Activated T-helper 1 cell treated with Interleukin-2 at 50 U/mL for 16 hours (primary cell): ENCODE data around the gene CDH2.

Source experiments
- DNase-seq: peaks from one replicate; pipeline ENCODE4 v3.0.0-alpha.2; 2020; ENCODE audit warnings: low read depth

CDH2 gene

DNA sequence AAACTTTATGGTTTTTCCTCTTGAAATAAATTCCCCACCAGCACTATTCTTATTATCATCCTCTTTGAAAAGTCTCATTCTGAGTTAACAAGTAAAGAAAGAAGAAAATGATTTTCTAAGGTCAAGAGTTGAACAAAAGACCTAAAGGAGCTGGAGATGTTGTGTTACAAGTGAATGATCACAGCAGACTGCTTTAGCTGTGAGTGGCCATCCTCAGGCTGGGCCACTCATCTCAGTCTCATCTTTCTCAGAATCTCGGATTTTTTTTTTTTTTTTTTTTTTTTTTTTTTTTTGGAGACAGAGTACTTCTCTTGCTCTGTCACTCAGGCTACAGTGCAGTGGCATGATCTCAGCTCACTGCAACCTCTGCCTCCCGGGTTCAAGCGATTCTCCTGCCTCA is 133.3 kb downstream of the CDH2 start:
- DNase-seq, result no peak

DNA sequence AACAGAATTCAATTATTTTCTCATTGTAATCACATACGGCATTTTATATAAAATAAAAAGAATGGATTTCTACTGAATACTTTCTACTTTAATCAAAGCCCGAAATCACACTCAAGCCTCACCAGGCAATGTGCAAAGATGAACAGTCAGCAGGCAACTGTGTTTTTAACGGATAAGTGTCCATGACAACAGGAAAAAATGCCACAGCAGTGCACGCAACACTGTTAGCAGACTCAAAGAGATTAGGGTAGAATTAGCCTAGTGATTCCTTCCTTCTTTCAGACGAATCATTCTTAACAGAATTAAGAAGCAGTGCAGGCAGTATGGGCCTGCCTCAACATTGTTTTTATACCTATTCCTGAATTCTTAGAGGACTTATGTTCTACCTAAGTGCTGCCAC is 135.6 kb downstream of the CDH2 start:
- DNase-seq, result no peak

DNA sequence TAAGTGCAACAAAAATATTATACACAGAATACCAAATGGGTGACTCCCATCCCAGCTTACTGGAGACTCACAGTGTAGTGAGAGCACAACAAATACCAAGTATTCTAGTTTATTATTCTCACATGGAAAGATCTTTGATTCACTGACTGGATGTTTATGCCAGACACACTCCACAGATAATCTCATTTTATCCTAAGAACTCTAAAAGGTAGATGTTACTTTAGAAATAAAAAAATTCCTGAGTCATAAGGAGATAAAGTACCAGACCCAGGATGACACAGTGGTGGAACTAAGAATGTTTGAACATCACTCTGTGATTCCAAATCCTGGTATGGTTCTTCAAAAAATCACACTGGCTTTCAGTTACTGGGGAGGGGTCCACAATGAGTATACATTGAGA is 136.2 kb downstream of the CDH2 start:
- no peak for DNase-seq

DNA sequence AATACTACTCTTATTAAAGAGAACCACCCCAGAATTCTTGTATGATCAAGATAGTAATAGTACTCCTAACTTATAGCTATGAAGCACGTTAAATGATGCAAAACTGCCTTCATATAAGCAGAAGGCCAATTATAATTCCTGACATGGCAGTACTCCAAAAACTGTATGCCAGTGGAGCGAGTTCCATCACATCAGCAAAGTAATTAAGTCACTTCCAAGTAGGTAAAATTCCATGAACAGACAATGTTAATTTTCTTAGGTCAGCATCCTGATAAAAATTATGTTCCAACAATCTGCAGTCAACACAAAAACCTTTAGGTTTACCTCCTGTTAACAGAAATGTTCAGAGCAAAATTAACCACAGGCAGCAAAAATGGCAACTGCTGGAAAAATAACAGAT is 136.7 kb downstream of the CDH2 start:
- no peak for DNase-seq

DNA sequence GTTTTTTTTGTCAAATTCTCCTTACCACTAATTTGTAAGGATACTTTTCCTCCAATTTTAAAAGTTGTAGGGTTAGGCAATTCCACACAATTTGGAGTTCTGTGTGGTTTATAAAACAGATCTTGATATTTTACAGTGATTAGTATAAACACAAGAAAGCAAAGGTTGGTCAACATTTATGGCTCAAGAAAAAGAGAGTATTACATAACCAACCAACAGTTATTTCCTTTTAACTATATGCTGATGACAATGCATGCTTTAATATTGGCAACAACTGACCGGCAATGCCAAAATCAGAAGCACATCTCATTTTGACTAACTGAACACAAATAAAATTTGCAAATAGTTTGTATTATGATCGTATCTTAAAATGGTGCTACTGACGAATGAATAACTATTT is 137.2 kb downstream of the CDH2 start:
- DNase-seq, result no peak

DNA sequence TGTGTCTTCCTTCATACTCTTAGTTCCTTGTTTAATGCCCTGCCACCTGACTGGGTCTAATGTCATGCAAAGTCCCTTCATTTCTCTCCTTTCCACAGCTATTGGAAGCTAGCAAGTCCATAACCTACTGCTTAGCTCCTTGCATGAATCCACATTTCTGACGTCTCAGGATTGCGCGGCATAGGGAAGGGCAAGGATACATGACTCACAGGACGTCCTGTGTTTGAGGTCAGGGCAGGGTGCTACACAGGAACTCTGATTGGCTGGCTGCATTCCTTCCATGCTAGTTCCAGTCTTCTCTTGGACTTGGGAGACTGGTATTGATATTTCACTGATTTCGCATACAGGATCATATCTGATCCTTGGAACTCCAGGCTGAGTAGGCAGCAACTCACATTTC is 137.9 kb downstream of the CDH2 start:
- DNase-seq, result no peak

DNA sequence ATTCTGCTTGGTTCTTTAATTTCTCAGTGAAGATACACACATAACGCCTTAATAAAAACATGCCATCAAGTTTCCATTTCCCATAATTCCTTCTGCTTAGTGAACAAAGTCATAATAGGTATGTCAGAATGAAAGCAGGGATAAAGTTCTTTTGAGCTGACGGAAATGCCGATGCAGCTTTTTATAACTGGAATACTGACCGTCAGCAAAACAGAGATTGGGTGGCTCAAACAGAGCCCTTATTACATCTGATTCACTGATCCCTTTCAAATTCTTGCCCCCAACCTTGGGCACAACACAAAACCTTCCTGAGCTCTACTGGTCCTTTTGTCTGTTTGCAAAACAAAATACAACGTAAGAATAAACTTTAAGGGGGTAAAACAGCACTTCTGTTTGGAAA is 140.4 kb downstream of the CDH2 start:
- DNase-seq, result no peak

DNA sequence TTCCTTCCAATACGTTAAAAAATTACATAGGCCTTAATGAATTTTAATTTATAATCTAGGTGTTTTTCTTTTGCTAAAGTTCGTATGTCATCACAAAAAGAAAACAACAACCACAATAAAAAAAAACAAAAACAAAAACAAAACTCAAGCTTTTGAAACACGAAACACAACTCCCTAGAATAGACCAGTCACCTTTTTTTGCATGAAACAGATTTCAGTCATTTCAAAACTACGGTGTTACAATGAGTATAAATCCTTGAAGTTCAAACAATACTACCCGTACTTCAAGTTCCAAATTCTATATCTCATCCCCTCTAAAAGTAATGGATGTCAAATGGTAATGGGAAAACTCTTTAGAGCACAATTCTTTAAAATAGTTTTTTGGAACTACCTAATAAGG is 142.4 kb downstream of the CDH2 start:
- no peak for DNase-seq

DNA sequence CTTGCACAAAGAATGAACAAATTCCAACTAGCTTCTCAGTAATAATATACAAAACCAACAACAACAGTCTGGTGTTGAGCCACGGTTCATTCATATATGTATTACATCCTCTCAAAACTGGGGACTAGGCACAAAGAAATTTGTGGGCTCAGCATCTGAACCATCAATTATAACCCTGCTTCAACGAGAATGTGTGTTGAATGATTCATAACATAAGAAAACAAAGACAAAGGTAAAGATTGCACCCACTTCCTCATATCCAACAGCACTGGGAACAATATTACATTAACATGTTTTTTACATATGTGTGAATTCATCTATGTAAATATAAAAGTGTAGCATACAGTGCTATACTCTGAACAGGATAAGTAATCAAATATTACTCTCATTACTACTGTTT is 144.8 kb downstream of the CDH2 start:
- no peak for DNase-seq

DNA sequence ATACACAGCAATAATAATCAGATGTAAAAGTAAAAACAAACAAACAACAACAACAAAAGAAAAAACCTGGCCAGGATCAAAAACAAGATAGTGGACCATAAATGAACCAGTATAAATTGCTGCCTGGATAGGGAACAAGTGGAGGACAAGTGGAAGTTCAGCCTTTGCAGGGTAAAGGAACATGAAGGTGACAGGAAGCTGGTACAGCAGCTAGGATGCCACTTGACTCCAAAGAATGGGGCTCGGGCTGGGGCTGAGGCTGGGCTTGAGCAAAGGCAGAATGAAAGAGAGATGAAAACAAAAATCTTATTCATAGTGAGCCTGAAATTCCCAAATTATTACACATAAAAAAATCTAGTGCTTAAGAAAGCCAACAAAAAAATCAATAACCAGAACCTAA is 146.5 kb downstream of the CDH2 start:
- DNase-seq, result no peak

DNA sequence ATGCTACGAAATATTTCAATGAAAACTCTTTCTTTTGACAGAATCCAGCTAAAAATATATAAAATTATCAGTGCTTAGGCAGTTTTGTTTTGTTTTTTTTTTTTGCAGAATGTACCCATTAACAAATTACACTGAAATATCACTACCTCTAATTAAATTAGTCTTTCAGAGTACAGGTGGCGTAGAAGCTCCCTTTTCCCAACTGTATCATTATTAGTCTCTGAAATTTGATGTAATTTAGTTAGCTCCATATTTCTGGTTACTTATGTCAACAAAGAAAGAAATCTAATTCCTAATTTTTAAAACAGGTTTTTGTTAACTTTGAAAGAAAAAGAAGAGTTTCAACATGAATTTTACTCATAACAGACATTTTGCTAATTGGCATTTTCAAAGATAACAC is 149.2 kb downstream of the CDH2 start:
- DNase-seq, result no peak

DNA sequence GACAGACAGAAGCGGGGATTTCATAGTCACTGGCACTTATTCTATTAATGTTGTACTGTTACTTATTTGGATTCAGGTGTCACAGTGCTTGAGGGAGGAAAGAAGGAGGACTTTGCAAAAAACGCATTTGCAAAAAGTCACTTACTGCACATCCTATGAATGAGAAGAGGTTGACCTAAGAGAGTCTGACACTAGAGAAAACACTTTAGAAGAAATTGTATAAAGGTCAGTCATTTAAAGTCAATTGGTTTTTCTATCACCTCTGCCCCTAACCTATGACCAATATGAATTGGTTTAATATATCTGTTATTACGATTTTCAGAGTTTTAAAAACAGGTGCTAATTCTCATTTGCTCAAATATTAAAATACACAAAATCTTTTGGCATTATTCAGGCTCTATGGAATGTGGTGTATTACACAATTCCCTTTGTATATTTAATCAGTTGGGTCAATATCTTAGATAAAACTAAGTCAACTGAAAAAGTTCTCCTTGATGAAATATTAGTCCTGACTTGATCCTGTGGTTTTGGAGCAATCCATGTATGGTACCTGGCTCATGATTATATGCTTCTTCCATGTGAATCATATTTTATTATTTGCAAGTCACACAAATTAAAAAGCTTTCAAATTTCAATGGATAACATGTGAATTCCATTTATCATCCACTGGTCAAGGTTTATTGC is 157.4 kb downstream of the CDH2 start:
- no peak for DNase-seq

DNA sequence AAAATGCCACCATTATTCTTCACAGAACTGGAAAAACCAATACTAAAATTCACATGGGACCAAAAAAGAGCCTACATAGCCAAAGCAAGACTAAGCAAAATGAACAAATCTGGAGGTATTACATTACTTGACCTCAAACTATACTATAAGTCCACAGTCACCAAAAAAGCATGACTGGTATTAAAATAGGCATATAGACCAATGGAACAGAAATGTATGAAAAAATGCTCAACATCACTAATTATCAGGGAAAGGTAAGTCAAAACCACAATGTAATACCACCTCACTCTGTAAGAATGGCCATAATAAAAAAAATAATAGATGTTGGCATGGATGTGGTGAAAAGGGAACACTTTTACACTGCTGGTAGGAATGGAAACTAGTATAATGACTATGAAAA is 158.6 kb downstream of the CDH2 start:
- DNase-seq, result no peak

DNA sequence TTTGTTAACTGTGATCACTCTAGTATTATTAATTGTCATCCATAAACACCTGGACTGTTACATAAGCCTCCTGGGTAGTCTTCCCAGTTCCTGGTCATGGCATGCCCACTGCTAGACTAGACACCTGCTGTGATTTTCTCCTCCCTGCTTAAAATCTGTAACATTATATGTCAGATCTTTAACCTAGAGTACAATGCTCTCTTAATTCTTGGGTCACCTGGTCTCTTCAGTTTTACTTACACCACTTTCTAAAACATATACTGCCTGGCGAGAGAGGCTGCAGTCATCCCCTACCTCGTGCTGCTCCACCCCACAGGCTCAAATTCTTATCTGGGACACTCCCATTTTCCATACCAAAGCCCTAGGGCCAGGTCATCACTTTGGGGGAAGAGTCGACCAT is 161.3 kb downstream of the CDH2 start:
- DNase-seq, result no peak

DNA sequence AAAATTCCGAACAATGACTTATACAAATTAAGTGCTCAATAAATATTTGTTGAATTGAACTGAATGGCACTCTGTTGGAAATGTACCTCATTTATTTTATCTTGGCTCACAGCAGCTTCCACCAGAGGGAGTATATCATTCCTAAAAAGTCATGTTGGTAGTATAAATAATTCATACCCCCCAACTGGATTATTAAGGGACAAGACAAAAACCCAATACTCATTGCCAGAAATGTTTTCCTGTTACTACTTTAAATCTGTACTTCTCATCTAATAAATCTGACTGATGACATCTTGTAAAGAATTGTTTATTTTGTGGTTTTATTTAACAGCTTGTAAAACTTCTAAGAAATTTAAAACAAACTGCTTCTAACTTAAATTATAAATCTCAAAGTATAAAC is 163.9 kb downstream of the CDH2 start:
- DNase-seq, result no peak

DNA sequence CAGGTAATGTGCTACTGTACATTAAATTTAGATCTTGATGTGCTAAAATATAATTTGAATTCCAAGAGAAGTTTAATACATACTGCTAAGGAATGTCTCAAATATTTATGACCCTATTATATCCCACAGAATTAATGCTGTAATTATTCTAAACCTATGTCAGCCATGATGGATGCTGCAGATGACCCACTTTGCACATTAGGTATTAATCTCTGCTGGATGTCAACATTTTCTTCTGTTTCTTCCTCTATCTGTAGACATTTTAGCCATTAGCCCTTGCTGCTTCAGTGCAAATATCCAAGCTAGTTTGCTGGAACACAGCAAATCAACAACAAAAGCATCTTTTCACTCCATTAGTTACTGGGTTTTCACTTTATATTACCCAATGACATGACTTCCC is 164.6 kb downstream of the CDH2 start:
- no peak for DNase-seq

DNA sequence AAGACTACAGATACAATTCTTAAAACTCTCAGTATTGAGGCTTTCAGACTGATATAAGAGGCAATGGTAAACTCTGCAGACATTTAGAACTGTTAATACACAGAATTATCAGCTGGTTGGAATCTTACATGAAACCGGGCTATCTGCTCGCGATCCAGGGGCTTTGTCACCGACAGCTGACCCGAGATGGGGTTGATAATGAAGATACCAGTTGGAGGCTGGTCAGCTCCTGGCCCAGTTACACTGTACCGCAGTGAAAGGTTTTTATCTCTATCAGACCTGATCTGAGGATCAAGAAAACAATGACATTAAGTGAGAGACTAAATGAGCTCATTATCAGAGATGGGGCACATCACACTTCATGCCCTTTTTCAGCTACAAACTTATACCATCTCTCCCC is 167.3 kb downstream of the CDH2 start:
- no peak for DNase-seq

DNA sequence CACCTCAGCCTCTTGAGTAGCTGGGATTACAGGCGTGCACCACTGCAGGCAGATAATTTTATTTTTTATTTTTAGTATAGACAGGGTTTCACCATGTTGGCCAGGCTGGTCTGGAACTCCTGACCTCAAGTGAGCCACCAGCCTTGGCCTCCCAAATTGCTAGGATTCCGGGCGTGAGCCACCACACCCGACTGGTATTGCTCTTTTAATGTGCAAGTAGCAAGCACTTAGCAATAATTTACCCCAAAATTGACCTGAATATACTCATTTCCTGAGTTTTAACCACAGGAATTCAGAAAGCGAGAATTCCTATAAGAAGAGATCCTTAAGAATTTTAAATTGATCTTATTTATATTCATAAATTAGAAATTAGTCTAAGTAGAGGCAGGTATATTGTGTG is 169.1 kb downstream of the CDH2 start:
- DNase-seq, result no peak

DNA sequence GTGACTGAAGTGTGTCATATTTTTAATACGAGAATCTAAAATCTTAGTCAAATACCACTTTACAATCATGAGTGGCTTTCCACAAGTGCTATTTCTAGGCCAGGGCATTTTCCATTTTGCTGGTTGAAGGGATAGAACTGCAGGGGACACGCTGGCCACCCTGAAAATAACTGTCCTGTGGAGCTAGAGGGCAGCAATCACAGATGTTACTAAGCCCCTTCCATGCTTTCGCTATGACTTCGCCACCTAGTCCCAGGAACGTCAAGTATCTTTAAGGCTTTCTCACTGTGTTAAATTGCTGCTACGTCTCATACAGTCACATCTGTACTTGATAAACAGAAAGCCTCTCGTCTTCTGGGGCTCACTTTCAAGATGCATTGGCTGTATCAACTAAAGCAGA is 171.8 kb downstream of the CDH2 start:
- DNase-seq, result no peak

DNA sequence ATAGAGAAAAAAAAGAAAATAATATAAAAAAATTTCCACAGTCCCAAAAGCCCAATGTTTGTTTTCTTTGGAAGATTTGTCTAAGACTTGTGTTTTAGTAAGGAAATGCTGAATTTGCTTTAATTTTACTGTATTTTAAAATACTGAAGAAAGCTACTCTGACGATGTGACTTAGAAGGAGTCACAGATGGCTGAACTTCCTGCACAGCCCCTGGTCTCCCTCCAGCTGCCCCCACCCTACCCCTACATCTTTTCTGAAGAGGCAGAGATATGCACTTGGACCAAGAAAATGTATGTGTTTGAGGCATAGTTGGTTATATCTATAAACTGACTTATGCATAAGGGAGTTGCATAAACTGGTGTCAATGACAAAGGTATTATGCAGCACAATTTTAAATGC is 172.3 kb downstream of the CDH2 start:
- DNase-seq, result no peak

DNA sequence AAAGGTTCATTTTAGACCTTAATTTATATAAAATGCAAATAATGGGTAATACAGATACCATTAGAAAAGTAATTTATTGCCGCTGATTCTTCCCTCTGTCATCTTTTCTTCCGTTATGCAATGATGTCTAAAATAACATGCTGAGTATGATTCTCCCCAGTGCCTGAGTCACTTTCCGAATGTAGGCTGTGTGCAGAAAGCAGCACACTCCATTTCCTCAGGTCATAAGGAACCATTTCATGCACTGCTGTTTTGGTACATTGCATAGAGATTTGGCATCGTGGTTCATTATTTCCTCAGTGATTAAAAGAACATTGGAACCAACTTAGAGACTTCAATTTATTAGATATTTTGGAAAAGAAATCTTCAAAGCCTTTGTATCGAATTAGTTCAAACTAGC is 173.5 kb downstream of the CDH2 start:
- no peak for DNase-seq

DNA sequence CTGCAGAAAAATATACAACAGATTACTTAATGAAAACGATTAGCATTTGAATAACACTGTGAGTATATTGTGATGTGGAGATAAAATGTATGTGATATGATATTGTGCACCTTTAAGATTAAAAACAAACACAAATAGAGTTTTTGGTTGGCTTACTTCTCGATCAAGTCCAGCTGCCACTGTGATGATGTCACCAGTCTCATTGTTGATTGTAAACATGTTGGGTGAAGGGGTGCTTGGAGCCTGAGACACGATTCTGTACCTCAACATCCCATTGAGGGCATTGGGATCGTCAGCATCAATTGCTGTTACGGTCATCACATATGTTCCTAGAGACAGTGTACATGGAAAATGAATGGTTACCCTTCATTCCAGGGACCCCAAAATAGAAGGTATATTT is 174.1 kb downstream of the CDH2 start:
- no peak for DNase-seq

DNA sequence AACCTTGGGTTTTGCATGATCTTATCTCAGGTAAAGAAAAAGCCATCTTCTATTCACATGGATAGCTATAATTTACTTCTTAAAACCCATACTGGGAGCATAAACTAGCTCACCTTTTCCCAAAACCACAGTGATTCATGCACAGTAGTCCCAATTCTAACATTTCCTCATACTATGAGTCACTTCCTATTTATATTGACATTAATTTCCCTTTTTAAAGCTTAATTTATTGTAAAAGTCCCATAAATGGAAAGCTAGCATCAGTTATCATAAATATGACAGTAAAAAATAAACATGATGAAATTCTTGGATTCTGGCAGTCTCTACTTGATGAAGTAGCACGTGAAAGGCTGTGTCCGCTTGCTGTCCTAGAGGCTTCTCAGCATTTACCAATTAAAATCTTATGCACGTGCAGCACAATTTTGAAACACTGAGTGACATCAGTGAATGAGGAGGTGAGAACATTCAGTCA is 180.1 kb downstream of the CDH2 start:
- no peak for DNase-seq

DNA sequence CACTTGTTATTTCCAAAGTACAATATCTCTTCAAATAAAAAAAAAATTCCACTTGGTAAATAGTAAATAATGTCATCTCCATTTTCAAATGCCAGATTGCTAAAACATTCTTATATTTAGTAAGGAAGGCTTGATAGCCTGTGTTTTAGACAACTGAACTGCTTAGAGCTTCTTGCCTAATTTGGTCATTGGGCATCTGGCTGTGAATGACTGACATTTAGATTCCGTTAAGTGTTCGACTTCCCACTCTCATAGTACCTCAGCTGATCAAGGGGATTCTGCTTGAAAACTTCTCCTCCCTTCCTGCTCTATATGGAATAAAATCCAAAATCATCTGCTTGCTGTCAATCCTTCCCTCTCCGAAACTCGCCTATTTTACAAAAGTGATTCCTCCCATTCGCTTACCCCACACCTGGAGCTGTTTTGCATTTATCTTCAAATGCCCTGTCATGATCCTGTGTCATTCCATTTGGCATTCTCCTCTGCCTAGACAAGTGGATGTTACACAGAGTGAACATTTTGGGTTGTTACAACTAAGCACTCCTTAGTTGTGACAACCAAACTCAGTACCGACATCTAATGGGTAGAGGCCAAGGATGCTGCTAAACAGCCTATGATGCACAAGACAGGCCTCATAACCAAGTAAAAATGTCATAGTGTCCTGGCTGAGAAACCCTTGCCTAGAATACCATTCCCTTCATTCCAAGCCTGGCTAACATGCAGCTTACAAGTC is 181.0 kb downstream of the CDH2 start:
- no peak for DNase-seq
